DOHH2 (cell line): ENCODE results near the gene FOXI1.

Experiments used
- CTCF ChIP-seq: fragments of 200-600 bp; sonication (generic); IDR thresholded peaks from one replicate; pipeline ENCODE4 v1.5.1; 2014; ENCODE audit warnings: antibody characterized with exemption, mild to moderate bottlenecking, low read depth, low read length; ENCODE audit not compliant: poor library complexity, severe bottlenecking
- EZH2phosphoT487 ChIP-seq: fragments of 200-600 bp; sonication (generic); IDR thresholded peaks from 2 replicates; pipeline ENCODE4 v1.6.1; 2017; ENCODE audit warnings: borderline replicate concordance, mild to moderate bottlenecking, antibody characterized with exemption, low read length, moderate library complexity, mixed read lengths

- no peak for TF ChIP-seq CTCF
- TF ChIP-seq EZH2phosphoT487, result no peak
Measured at GRCh38 chr5:170095646-170096045, 10.1 kb upstream of the FOXI1 start.
